K562 (cell line): ENCODE data around the gene ETFBKMT. TPM values are rescaled to one million over a fixed set of nuclear protein-coding genes. Genes with fewer than 3 reads are reported as not detected.
A peak's percentile ranks its signal among the peaks of the same experiment; 100 is the strongest.

Experiments
- ATAC-seq: fragments of 200-7000 bp; cut with Tn5 transposase; 3 replicates; pipeline ENCODE4 v1.9.1; 2020; ENCODE audit warnings: moderate library complexity
- BruUV-seq: library from RNA; stranded (reverse); fragments of 400-500 nt; replicated peaks from 2 replicates; lab custom pipeline; 2021; lab: Mats Ljungman, UMichigan
- CTCF ChIA-PET: fragments of 300-600 bp; formaldehyde crosslinking; extraction: SDS; loops from one replicate; lab custom pipeline; 2021; ENCODE audit warnings: low intra/inter-chr PET ratio; lab: Yijun Ruan, JAX
- POLR2A ChIA-PET: fragments of 300-600, 350-650 bp; sonication (Branson Sonifier 250); formaldehyde crosslinking; extraction: SDS; loops from one replicate; lab custom pipeline; 2021; ENCODE audit warnings: antibody characterized with exemption, inconsistent platforms; lab: Yijun Ruan, JAX
- DNase-seq, 4 experiments: peaks; one replicate each; pipeline versions ENCODE4 v3.0.0 to v3.0.0-alpha.2; 2011 to 2018; ENCODE audit warnings: low spot score in 3 of 4, mixed read lengths in 3 of 4; ENCODE audit errors: extremely low read depth in 1 of 4
- FAIRE-seq: peaks from 2 replicates; lab custom pipeline; 2011; peaks lifted over from hg19 to GRCh38; lab: Jason Lieb, UNC
- H2AFZ ChIP-seq: 2 replicates; pipeline ENCODE4 v1.6.0; 2011; ENCODE audit warnings: low read depth, low read length, control low read depth, inconsistent platforms
- H3K27ac ChIP-seq: fragments of 200-600 bp; 3 replicates; pipeline ENCODE4 v1.8.0; 2011; ENCODE audit warnings: low read depth, mild to moderate bottlenecking, control low read depth, inconsistent platforms, low read length, moderate library complexity, mixed read lengths; ENCODE audit errors: extremely low read depth
- H3K27me3 ChIP-seq, 2 experiments: fragments of 300-600 bp in 1 of 2; 2 replicates in 1 of 2; 3 replicates in 1 of 2; pipeline versions ENCODE4 v1.6.0 to v1.8.0; 2011; ENCODE audit warnings: inconsistent platforms in 2 of 2, low read length in 2 of 2, mild to moderate bottlenecking in 1 of 2, mixed read lengths in 1 of 2, moderate library complexity in 1 of 2; ENCODE audit not compliant: control insufficient read depth in 2 of 2, insufficient read depth in 2 of 2
- H3K36me3 ChIP-seq: fragments of 300-600 bp; 3 replicates; pipeline ENCODE4 v1.8.0; 2011; ENCODE audit warnings: mild to moderate bottlenecking, low read length, inconsistent platforms; ENCODE audit not compliant: control insufficient read depth, insufficient read depth
- H3K4me1 ChIP-seq, 2 experiments: fragments of 200-600 bp in 1 of 2; replicated peaks in 1 of 2; 2 replicates in 1 of 2; 3 replicates in 1 of 2; pipeline versions ENCODE4 v1.5.1 to v1.8.0; 2011; ENCODE audit warnings: inconsistent platforms in 2 of 2, low read length in 2 of 2, mild to moderate bottlenecking in 1 of 2, mixed read lengths in 1 of 2, moderate library complexity in 1 of 2; ENCODE audit not compliant: control insufficient read depth in 2 of 2, insufficient read depth in 2 of 2
- H3K4me2 ChIP-seq: 2 replicates; pipeline ENCODE4 v1.6.1; 2011; ENCODE audit warnings: low read length, control low read depth, inconsistent platforms, mixed read lengths; ENCODE audit not compliant: insufficient read depth
- H3K4me3 ChIP-seq: fragments of 200-600 bp; sonication (generic), shearing (Covaris generic); 2 replicates; pipeline ENCODE4 v1.5.1; 2016; ENCODE audit warnings: control low read depth, inconsistent platforms
- H3K79me2 ChIP-seq: fragments of 200-600 bp; 3 replicates; pipeline ENCODE4 v1.8.0; 2011; ENCODE audit warnings: low read length, inconsistent platforms; ENCODE audit not compliant: control insufficient read depth, insufficient read depth
- H3K9ac ChIP-seq, 2 experiments: 2 replicates each; pipeline versions ENCODE4 v1.6.0 to v1.6.1; 2011; ENCODE audit warnings: low read depth in 2 of 2, low read length in 2 of 2, control low read depth in 1 of 2, inconsistent platforms in 1 of 2, mild to moderate bottlenecking in 1 of 2, mixed read lengths in 1 of 2; ENCODE audit not compliant: insufficient read depth in 1 of 2
- H3K9me1 ChIP-seq: one replicate; pipeline ENCODE4 v1.6.0; 2011; ENCODE audit warnings: inconsistent platforms, mild to moderate bottlenecking, low read length, moderate library complexity; ENCODE audit not compliant: control insufficient read depth, insufficient read depth
- H3K9me3 ChIP-seq: replicated peaks from 2 replicates; pipeline ENCODE4 v1.5.1; 2011; ENCODE audit warnings: low read depth, low read length, inconsistent platforms; ENCODE audit not compliant: control insufficient read depth, insufficient read depth
- H4K20me1 ChIP-seq: replicated peaks from 2 replicates; pipeline ENCODE4 v1.6.1; 2011; ENCODE audit warnings: low read length, inconsistent platforms, mixed read lengths; ENCODE audit not compliant: control insufficient read depth, insufficient read depth
- EZH2 ChIP-seq: IDR thresholded peaks from 2 replicates; pipeline ENCODE4 v1.6.1; 2012; ENCODE audit warnings: low read depth, mild to moderate bottlenecking, inconsistent platforms, low read length, borderline replicate concordance
- GTF2A2 ChIP-seq: IDR thresholded peaks from 2 replicates; pipeline ENCODE4 v1.6.1; 2016; ENCODE audit warnings: mild to moderate bottlenecking, missing genetic modification characterization, missing compliant biosample characterization
- MBD2 ChIP-seq: sonication (generic); IDR thresholded peaks from 2 replicates; pipeline ENCODE4 v1.6.1; 2016; ENCODE audit warnings: low read depth, borderline replicate concordance
- NR2C1 ChIP-seq, 2 experiments: fragments of 450-650 bp; IDR thresholded peaks; 2 replicates each; pipeline ENCODE4 v1.6.1; 2017; ENCODE audit warnings: mild to moderate bottlenecking in 2 of 2, antibody characterized with exemption in 1 of 2, inconsistent platforms in 1 of 2, missing compliant biosample characterization in 1 of 2, missing genetic modification characterization in 1 of 2
- ZNF224 ChIP-seq: sonication (generic); formaldehyde crosslinking; IDR thresholded peaks from 2 replicates; pipeline ENCODE4 v1.8.0; 2022; ENCODE audit warnings: mild to moderate bottlenecking, missing genetic modification reagents
- WGBS: fragments of 100-300 bp; shearing (Covaris generic); methylation state at CpG from one replicate; pipeline ENCODE4 v1.1.6; 2016; ENCODE audit warnings: low coverage, mixed read lengths; ENCODE audit not compliant: insufficient coverage; ENCODE audit errors: missing lambda C conversion rate; 5-methylcytosine and 5-hydroxymethylcytosine counted together
- in situ Hi-C: fragments of 300-500 bp; cut with MboI; formaldehyde crosslinking; loops from 4 replicates; pipeline ENCODE4 v1.15.0; 2018; ENCODE audit warnings: inconsistent platforms, mixed read lengths
- intact Hi-C: fragments of 100-400 bp; cut with micrococcal nuclease; formaldehyde crosslinking; loops from 2 replicates; pipeline ENCODE4 v1.14.2; 2022
- polyA plus RNA-seq, 8 experiments: library from polyadenylated mRNA; depleted of rRNA in 4 of 8; stranded (reverse) in 5 of 8; unstranded in 3 of 8; fragments of >200 nt; fragmentation: Nextera tagmentation in 2 of 8; fragmentation: Illumina TruSeq in 1 of 8; extraction: Ambion mirVana in 2 of 8; extraction: Trizol in 1 of 8; gene quantifications; 2 replicates each; pipeline versions ENCODE4 v1.2.1 to v1.2.3, GENCODE V29; 2011 to 2014; ENCODE audit warnings: inconsistent platforms in 1 of 8, missing spikeins in 1 of 8
- total RNA-seq, 7 experiments: library from RNA; depleted of rRNA in 6 of 7; stranded (reverse); fragments of >200 nt in 6 of 7; fragmentation: Illumina TruSeq in 2 of 7; extraction: Trizol in 2 of 7; gene quantifications; 2 replicates each; pipeline versions ENCODE4 v1.2.1 to v1.2.3, GENCODE V29; 2011 to 2021; ENCODE audit warnings: low replicate concordance in 1 of 7

Gene ETFBKMT
- total and polyA plus RNA-seq, 9 of the 15 experiments (the other 6 are each of a cell fraction or from before 2014, with no cell fraction given), result 0.18 to 1.7 (median 0.96) TPM

DNA sequence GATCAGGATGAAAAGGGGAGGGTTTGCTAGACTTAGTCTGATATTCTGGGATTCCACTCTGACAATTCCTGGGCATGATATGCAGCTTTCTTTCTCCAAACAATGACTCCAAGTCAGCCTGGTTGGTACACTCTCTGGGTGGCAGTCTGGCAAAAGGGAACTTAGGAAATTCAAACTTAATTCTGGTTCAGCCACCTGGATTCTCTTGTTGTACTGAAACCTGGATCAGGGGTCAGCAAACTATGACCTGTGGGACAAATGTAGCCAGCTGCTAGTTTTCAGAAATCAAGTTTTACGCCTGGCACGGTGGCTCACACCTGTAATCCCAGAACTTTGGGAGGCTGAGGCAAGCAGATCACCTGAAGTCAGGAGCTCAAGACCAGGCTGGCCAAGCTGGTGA lies 63.1 kb downstream of the ETFBKMT start:
- H3K36me3 ChIP-seq, result no peaks in the 10 kb centered on the region
- FAIRE-seq, result no peak
- TF ChIP-seq EZH2 (no peak), GTF2A2 (tag) (no peak), NR2C1 (IDR thresholded peaks at IDR 0.05) (no peak), NR2C1 (tag; IDR thresholded peaks at IDR 0.05) (peak; percentile 8; the same call in 1 of the 2 replicates), ZNF224 (CRISPR knock-in tag) (no peak), MBD2 (no peak)
- in situ Hi-C loops (no loop called here), intact Hi-C loops (no loop called here)
- H3K27me3 ChIP-seq, result no peaks in the 10 kb centered on the region
- H3K4me1 ChIP-seq, result peaks cover 19 to 46% of the 10 kb centered on the region in 2 experiments
- peak overlapping the region in 1 of 2 experiments; percentile 52; a peak in 1 of 4 replicates for H3K9ac ChIP-seq
- 76% methylated on average over 2 of the region's 2 CpGs for WGBS
- BruUV-seq, result no TSS peak
- peaks cover 72% of the 10 kb centered on the region for H3K79me2 ChIP-seq
- H2AFZ ChIP-seq, result peak overlapping the region; percentile 52; the same call in 1 of the 2 replicates
- no peaks in the 10 kb centered on the region for H3K9me3 ChIP-seq
- no peaks in the 10 kb centered on the region for H3K9me1 ChIP-seq
- POLR2A ChIA-PET, result interaction anchor here (1.1 to 7.7 kb wide), 2 partner anchors 6 to 24 kb away, joined by 4 to 85 read pairs; no protein-coding TSS in a partner anchor
- H3K4me3 ChIP-seq, result no peak overlapping the region
- no peak for DNase-seq
- CTCF ChIA-PET, result no interaction called here
- no peak for ATAC-seq
- peak overlapping the region; percentile 47; the same call in 1 of the 2 replicates for H3K4me2 ChIP-seq
- H3K27ac ChIP-seq, result peak overlapping the region; percentile 77; the same call in 2 of the 3 replicates
- no peaks in the 10 kb centered on the region for H4K20me1 ChIP-seq

Other genes starting within 250 kb of the ETFBKMT start
- 2.1 and 3.6 TPM in 2 replicates for gene DENND5B, start 68.6 kb upstream of the ETFBKMT start, total RNA-seq (2014; rRNA removed)
- gene DENND5B, start 68.6 kb upstream of the ETFBKMT start, total RNA-seq (2014; rRNA removed; fragmentation: Illumina TruSeq; extraction: Trizol), result 4.7 and 5.0 TPM in 2 replicates
- 3.6 and 4.0 TPM in 2 replicates for gene DENND5B, start 68.6 kb upstream of the ETFBKMT start, total RNA-seq (2015; rRNA removed; fragmentation: Illumina TruSeq; extraction: Trizol)
- 4.5 and 5.0 TPM in 2 replicates for gene DENND5B, start 68.6 kb upstream of the ETFBKMT start, total RNA-seq (2021)
- 6.0 and 11.8 TPM in 2 replicates for gene DENND5B, start 68.6 kb upstream of the ETFBKMT start, polyA plus RNA-seq (2011; rRNA removed)
- 3.5 and 3.9 TPM in 2 replicates for gene DENND5B, start 68.6 kb upstream of the ETFBKMT start, polyA plus RNA-seq (2014; fragmentation: Illumina TruSeq; extraction: Trizol)
- gene DENND5B, start 68.6 kb upstream of the ETFBKMT start, polyA plus RNA-seq (2014; fragmentation: Nextera tagmentation; extraction: Ambion mirVana), result 1 to 10 TPM in 1 of 2 experiments, under 1 TPM in 1; 0.99 to 1.2 TPM
- gene DENND5B, start 68.6 kb upstream of the ETFBKMT start, polyA plus RNA-seq (2014; rRNA removed), result 3.6 and 3.8 TPM in 2 replicates
- gene AMN1, start 69.3 kb downstream of the ETFBKMT start, total RNA-seq (2014; rRNA removed), result 5.2 and 6.1 TPM in 2 replicates
- gene AMN1, start 69.3 kb downstream of the ETFBKMT start, total RNA-seq (2014; rRNA removed; fragmentation: Illumina TruSeq; extraction: Trizol), result 10.3 and 12.4 TPM in 2 replicates
- 7.5 and 7.9 TPM in 2 replicates for gene AMN1, start 69.3 kb downstream of the ETFBKMT start, total RNA-seq (2015; rRNA removed; fragmentation: Illumina TruSeq; extraction: Trizol)
- 5.4 and 8.8 TPM in 2 replicates for gene AMN1, start 69.3 kb downstream of the ETFBKMT start, total RNA-seq (2021)
- 25.8 and 26.6 TPM in 2 replicates for gene AMN1, start 69.3 kb downstream of the ETFBKMT start, polyA plus RNA-seq (2011; rRNA removed)
- 11.4 and 13.3 TPM in 2 replicates for gene AMN1, start 69.3 kb downstream of the ETFBKMT start, polyA plus RNA-seq (2014; fragmentation: Illumina TruSeq; extraction: Trizol)
- 10 to 100 TPM; 26.9 to 27.6 TPM for gene AMN1, start 69.3 kb downstream of the ETFBKMT start, polyA plus RNA-seq (2014; fragmentation: Nextera tagmentation; extraction: Ambion mirVana)
- gene AMN1, start 69.3 kb downstream of the ETFBKMT start, polyA plus RNA-seq (2014; rRNA removed), result 12.8 and 13.0 TPM in 2 replicates